GM21526 (cell line): ENCODE measurements around the gene TRPV3.

Source experiments
- ATAC-seq: cut with Tn5 transposase; IDR thresholded peaks from one replicate; pipeline ENCODE4 v1.9.1; 2021; ENCODE audit warnings: moderate library complexity; ENCODE audit not compliant: unreplicated experiment, low FRiP score

The TRPV3 gene

GRCh38 chr17:3549610-3550162 lies 7.9 kb downstream of the TRPV3 start:
- ATAC-seq = no peak

GRCh38 chr17:3547628-3548027 lies 10.0 kb downstream of the TRPV3 start:
- no peak for ATAC-seq

- no peak for ATAC-seq
Observed at GRCh38 chr17:3546997-3547396, 10.6 kb downstream of the TRPV3 start.

- no peak for ATAC-seq
Observed at GRCh38 chr17:3546521-3546920, 11.1 kb downstream of the TRPV3 start.

GRCh38 chr17:3545151-3545550 lies 12.5 kb downstream of the TRPV3 start:
- ATAC-seq = no peak

- ATAC-seq = no peak
Observed at GRCh38 chr17:3544365-3544764, 13.2 kb downstream of the TRPV3 start.

GRCh38 chr17:3543453-3543852 lies 14.2 kb downstream of the TRPV3 start:
- no peak for ATAC-seq

- no peak for ATAC-seq
Observed at GRCh38 chr17:3542410-3543088, 15.1 kb downstream of the TRPV3 start.

GRCh38 chr17:3539881-3540540 lies 17.6 kb downstream of the TRPV3 start:
- no peak for ATAC-seq

GRCh38 chr17:3536716-3537115 lies 20.9 kb downstream of the TRPV3 start:
- ATAC-seq = no peak

GRCh38 chr17:3535253-3535995 lies 22.2 kb downstream of the TRPV3 start:
- no peak for ATAC-seq

- ATAC-seq = no peak
Observed at GRCh38 chr17:3534881-3535252, 22.7 kb downstream of the TRPV3 start.

- no peak for ATAC-seq
Observed at GRCh38 chr17:3533752-3534151, 23.9 kb downstream of the TRPV3 start.

- no peak for ATAC-seq
Observed at GRCh38 chr17:3532859-3533142, 24.8 kb downstream of the TRPV3 start.

GRCh38 chr17:3532106-3532858 lies 25.3 kb downstream of the TRPV3 start:
- ATAC-seq = no peak

- no peak for ATAC-seq
Observed at GRCh38 chr17:3531266-3532101, 26.1 kb downstream of the TRPV3 start.

GRCh38 chr17:3529817-3530741 lies 27.5 kb downstream of the TRPV3 start:
- ATAC-seq = no peak

- no peak for ATAC-seq
Observed at GRCh38 chr17:3528880-3529511, 28.6 kb downstream of the TRPV3 start.
